Measurements from ENCODE around the gene MT1X. TPM values are rescaled to one million over a fixed set of nuclear protein-coding genes. Genes with fewer than 3 reads are reported as not detected.
"Not testable (repeated sequence)": the region's sequence is repeated elsewhere in the genome, so short reads cannot be mapped to it uniquely, and the experiment has no call there.

Gene MT1X
- total RNA-seq, 1 experiment from 2014 or later, result 166 TPM

- Histone ChIP-seq H3K36me3 (no peaks in the 10 kb centered on the region), H3K4me3 (no peak overlapping the region), H3K9me3 (no peaks in the 10 kb centered on the region), H3K27me3 (no peaks in the 10 kb centered on the region; the same call in 1 of the 2 replicates)
- no peak for DNase-seq
These were observed 12.2 kb upstream of the MT1X start for GRCh38 chr16:56669840-56670619.

DNA sequence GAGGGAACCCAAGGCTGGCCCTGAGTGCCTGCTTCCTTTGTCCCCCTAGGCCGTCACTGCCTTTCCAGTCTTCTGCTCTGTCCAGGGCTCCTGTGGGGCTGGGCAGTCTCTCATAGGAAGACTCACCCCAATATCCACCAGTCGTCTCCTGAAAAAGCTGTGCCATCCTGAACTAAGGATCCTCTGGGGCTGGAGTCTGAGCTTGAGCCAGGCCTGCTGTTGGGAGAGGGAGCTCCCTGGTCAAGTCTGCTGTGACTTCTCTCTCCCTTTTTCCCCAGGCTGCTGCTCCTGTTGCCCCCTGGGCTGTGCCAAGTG, 11.7 kb upstream of the MT1X start:
- Histone ChIP-seq H3K4me3 (no peak overlapping the region), H3K9me3 (no peaks in the 10 kb centered on the region), H3K36me3 (no peaks in the 10 kb centered on the region), H3K27me3 (no peaks in the 10 kb centered on the region; the same call in 1 of the 2 replicates)
- no peak for DNase-seq

- H3K27me3 ChIP-seq, H3K36me3 ChIP-seq, H3K4me3 ChIP-seq, H3K9me3 ChIP-seq: not testable (repeated sequence)
- peak; percentile 74 for DNase-seq
These were observed 10.6 kb upstream of the MT1X start for GRCh38 chr16:56671691-56672090.

DNA sequence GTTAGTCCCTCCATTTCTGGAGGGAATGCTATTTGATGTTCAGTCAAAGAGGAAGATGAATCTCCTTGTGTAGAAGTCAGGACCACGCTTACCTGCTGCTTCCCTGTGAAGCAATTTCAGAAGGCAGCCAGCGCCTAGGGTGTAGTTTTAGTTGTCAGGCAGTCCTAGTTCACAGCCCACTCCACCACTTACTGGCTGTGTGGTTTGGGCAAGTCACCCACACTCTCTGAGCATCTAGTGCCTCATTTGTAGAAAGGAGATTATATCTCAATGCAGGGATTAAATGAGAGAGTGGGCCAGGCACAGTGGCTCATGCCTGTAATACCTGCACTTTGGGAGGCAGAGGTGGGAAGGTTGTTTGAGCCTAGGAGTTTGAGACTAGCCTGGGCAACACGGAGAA, 10.1 kb upstream of the MT1X start:
- H3K9me3 ChIP-seq, H3K27me3 ChIP-seq, H3K4me3 ChIP-seq, H3K36me3 ChIP-seq, DNase-seq: not testable (repeated sequence)

- no peaks in the 10 kb centered on the region for H3K36me3 ChIP-seq
- peak; percentile 37 for DNase-seq
- H3K9me3 ChIP-seq, result no peaks in the 10 kb centered on the region
- H3K27me3 ChIP-seq, result no peaks in the 10 kb centered on the region
- no peak overlapping the region for H3K4me3 ChIP-seq
These were observed 9.3 kb upstream of the MT1X start for GRCh38 chr16:56672761-56673536.

DNA sequence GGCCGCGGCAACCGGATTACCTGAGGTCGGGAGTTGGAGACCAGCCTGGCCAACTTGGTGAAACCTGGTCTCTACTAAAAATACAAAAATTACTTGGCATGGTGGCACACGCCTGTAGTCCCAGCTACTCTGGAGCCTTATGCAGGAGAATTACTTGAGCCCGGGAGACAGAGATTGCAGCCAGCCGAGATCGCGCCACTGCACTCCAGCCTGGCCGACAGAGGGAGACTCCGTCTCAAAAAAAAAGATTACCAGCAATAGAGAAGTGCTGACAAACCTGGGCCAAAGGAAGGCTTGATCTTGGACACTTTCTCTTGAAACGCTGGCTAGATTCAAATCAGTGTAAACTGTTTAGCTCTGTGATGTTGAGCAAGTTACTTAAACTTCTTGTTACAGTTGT, 8.3 kb upstream of the MT1X start:
- H3K4me3 ChIP-seq, result no peak overlapping the region
- H3K27me3 ChIP-seq, result no peaks in the 10 kb centered on the region
- no peaks in the 10 kb centered on the region for H3K36me3 ChIP-seq
- peak; percentile 55 for DNase-seq
- no peaks in the 10 kb centered on the region for H3K9me3 ChIP-seq

- H3K4me3 ChIP-seq, DNase-seq, H3K27me3 ChIP-seq, H3K9me3 ChIP-seq, H3K36me3 ChIP-seq: not testable (repeated sequence)
These were observed 7.7 kb upstream of the MT1X start for GRCh38 chr16:56674570-56674969.

DNA sequence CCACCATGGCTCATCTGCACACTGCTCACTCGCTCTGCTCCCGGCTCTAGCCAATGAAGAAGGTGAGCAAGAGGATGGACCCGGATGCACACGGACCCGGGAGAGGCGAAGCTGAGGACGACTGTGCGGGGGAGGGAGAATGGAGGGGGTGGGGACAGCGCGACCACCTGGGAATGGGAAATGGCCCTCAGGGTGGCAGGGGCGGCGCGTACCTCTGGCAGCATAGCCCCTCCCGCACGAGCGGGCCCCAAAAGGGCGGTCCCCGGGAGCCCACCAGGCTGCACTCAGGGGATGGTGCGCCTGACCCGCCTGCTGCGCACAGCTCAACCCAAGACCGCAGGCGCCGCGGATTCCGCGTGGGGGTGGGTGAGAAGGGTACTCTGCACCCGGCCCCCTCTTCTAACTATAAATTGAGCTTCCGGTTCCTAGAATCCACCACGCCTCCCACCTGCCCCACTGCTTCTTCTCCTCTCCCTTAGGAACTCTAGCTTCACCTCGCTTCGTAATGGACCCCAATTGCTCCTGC, 6.5 kb upstream of the MT1X start:
- Histone ChIP-seq H3K36me3 (no peaks in the 10 kb centered on the region), H3K4me3 (no peak overlapping the region), H3K9me3 (no peaks in the 10 kb centered on the region), H3K27me3 (no peaks in the 10 kb centered on the region)
- DNase-seq, result no peak

GRCh38 chr16:56677474-56677873, 4.8 kb upstream of the MT1X start:
- Histone ChIP-seq H3K4me3 (no peak overlapping the region), H3K36me3 (no peaks in the 10 kb centered on the region), H3K9me3 (no peaks in the 10 kb centered on the region), H3K27me3 (no peaks in the 10 kb centered on the region)
- no peak for DNase-seq

- Histone ChIP-seq H3K36me3 (peaks cover 7% of the 10 kb centered on the region), H3K9me3 (no peaks in the 10 kb centered on the region), H3K27me3 (no peaks in the 10 kb centered on the region), H3K4me3 (no peak overlapping the region)
- no peak for DNase-seq
These were observed 3.1 kb upstream of the MT1X start for GRCh38 chr16:56679078-56679730.

DNA sequence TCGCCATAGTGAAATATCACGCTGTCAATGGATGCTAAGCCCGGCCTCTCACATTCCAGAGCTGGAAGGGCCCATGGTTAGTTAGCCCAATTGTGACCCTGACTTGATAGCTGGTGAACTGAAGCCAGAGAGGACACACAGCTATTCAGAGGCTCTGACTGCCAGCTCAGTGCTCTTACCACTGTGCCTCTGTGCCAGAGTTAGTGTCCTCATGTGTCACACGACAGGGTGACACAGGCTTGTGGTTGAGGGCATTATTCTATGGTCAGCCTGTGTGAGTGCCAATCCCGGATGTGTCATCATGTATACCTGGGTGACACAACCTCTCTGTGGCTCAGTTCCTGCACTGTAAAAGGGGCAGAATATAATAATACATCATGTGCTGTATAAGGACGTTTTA, 2.5 kb upstream of the MT1X start:
- no peak for DNase-seq
- peaks cover 7% of the 10 kb centered on the region for H3K36me3 ChIP-seq
- H3K9me3 ChIP-seq, result no peaks in the 10 kb centered on the region
- H3K27me3 ChIP-seq, result no peaks in the 10 kb centered on the region
- H3K4me3 ChIP-seq, result no peak overlapping the region

DNA sequence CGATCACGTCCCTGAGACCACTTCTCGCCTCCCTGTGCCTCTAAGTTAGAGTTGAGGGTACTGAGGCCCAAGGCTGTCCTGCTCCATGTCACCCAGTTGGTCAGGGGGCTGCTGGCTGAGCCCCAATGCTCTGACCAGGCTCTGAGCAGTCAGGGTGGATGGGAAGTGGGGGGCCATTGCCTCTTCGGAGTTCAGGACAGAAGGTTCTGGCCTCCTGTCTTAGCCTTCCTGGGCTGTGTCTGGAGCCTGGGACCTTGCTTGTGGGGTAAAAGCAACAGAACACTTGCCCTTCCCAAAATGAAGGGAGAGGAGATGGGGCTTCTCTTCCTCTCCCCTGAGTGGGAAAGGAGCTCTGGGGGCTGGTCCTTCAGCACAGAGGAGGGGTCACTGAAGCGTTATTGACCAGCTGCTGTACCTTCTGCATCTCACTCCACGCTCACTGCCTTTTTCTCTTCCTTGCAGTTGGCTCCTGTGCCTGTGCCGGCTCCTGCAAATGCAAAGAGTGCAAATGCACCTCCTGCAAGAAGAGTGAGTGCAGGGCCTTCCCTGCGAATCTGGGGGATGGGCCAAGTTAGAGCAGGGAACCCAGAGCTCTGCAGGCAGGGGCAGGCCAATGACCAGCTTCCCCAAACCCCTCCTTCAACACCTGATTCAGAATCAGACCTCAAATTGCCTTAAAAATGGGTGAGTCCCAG, 580 bp downstream of the MT1X start:
- peaks cover 7% of the 10 kb centered on the region for H3K36me3 ChIP-seq
- peaks cover 4% of the 10 kb centered on the region; the same call in 1 of the 2 replicates for H3K9me3 ChIP-seq
- no peak for DNase-seq
- peak overlapping the region; percentile 57 for H3K4me3 ChIP-seq
- H3K27me3 ChIP-seq, result no peaks in the 10 kb centered on the region

DNA sequence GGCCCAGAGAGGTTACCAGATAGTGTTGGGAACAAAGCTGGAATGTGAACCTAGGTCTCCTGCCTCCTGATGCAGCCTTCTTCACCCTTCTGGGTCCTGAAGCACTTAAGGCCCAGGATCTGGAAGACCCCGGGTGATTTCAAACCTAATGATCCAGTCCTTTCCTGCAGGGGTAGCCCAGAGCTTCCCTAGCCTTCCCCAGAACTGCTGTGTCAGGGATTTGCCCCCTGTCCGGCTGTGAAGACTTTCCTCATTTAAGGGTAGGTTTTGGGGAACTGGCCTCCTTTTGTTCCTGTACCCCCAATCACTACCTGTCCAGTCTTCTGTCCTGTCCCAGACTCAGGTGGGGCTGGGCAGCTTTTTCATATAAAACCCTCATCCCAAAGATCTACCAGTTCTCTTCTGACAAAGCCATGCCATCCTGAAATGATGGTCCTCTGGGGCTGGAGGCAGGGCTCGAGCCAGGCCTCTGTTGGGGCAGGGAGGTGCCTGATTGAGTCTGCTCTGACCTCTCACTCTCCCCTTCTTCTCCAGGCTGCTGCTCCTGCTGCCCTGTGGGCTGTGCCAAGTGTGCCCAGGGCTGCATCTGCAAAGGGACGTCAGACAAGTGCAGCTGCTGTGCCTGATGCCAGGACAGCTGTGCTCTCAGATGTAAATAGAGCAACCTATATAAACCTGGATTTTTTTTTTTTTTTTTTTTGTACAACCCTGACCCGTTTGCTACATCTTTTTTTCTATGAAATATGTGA, 1.3 kb downstream of the MT1X start:
- no peak for DNase-seq
- Histone ChIP-seq H3K27me3 (no peaks in the 10 kb centered on the region), H3K4me3 (peak overlapping the region; percentile 57), H3K9me3 (peaks cover 4% of the 10 kb centered on the region; the same call in 1 of the 2 replicates), H3K36me3 (peaks cover 7% of the 10 kb centered on the region)

DNA sequence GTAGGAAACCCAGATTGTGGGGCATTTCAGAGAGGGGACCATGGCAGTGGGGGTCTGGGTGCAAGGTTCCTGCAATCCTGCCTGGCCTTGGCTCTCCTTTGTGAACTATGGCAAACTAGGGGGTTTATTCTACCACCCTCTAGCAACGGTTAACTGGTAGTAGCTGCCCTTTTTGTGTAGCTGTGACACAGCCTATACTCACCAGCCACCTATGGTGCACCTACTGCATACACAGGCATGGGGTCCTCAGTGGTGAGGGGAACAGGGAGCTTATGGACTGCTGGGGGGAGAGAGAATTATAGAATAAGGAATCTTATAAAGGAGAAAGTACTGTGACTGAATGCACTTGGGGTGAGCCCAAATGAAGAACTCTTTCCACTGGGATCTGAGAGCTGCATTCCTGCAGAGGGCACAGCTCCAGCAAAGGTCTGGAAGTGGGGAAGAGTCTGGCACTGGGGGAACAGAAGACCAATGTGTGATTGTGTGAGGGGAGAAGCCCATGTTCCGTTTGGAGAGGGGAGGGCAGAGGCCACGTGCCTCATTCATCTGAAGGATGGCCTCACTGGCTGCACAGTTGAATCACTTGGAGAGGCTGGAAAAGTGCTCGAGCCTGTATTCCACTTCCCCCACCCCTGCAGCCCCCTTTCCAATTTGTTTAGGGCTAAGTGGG, 2.1 kb downstream of the MT1X start:
- H3K36me3 ChIP-seq, result peaks cover 7% of the 10 kb centered on the region
- DNase-seq, result no peak

GRCh38 chr16:56684926-56685590, 2.8 kb downstream of the MT1X start:
- Histone ChIP-seq H3K4me3 (no peak overlapping the region), H3K36me3 (peaks cover 7% of the 10 kb centered on the region), H3K9me3 (peaks cover 4% of the 10 kb centered on the region; the same call in 1 of the 2 replicates), H3K27me3 (no peaks in the 10 kb centered on the region)
- no peak for DNase-seq

More for the DNA sequence above, 2.1 kb downstream of the MT1X start:
- Histone ChIP-seq H3K27me3 (no peaks in the 10 kb centered on the region), H3K9me3 (peaks cover 4% of the 10 kb centered on the region; the same call in 1 of the 2 replicates), H3K4me3 (no peak overlapping the region)
